Natural killer cell (primary cell): Measurements from ENCODE around the gene ZMYND12. TPM values are rescaled to one million over a fixed set of nuclear protein-coding genes. Genes with fewer than 3 reads are reported as not detected.

Experiments used
- ATAC-seq, 3 donors: fragments of 150-1000 bp in 2 of 3; fragments of 200-7000 bp in 1 of 3; cut with Tn5 transposase; 1 replicate in 1 of 3; 2 replicates in 2 of 3; pipeline ENCODE4 v1.10.0; 2021; ENCODE audit warnings: mild to moderate bottlenecking in 2 of 3, moderate library complexity in 2 of 3
- DNase-seq, 2 donors: peaks; one replicate each; pipeline versions ENCODE4 v3.0.0 to v3.0.0-alpha.2; 2013 to 2021; ENCODE audit warnings: mixed read lengths in 1 of 2
- H3K27ac ChIP-seq: one replicate; pipeline ENCODE4 v1.5.1; 2013; ENCODE audit warnings: mild to moderate bottlenecking, low read length
- H3K27me3 ChIP-seq: one replicate; pipeline ENCODE4 v1.6.1; 2013; ENCODE audit warnings: low read length; ENCODE audit not compliant: control insufficient read depth, insufficient read depth
- H3K36me3 ChIP-seq: one replicate; pipeline ENCODE4 v1.6.1; 2013; ENCODE audit warnings: low read length; ENCODE audit not compliant: control insufficient read depth, insufficient read depth
- H3K4me1 ChIP-seq: one replicate; pipeline ENCODE4 v1.6.1; 2013; ENCODE audit warnings: low read length; ENCODE audit not compliant: control insufficient read depth, insufficient read depth
- H3K4me3 ChIP-seq: one replicate; pipeline ENCODE4 v1.5.1; 2013; ENCODE audit warnings: low read length
- H3K9me3 ChIP-seq: one replicate; pipeline ENCODE4 v1.6.1; 2013; ENCODE audit warnings: low read length; ENCODE audit not compliant: control insufficient read depth, insufficient read depth
- H3K27ac Mint-ChIP-seq, 2 donors: one replicate each; pipeline ENCODE4 v1.8.0; 2022; ENCODE audit warnings: mild to moderate bottlenecking in 2 of 2, mixed read lengths in 2 of 2, moderate library complexity in 1 of 2
- H3K27me3 Mint-ChIP-seq, 2 donors: one replicate each; pipeline ENCODE4 v1.8.0; 2022; ENCODE audit warnings: low read depth in 2 of 2, mixed read lengths in 2 of 2
- H3K36me3 Mint-ChIP-seq: one replicate; pipeline ENCODE4 v1.8.0; 2022; ENCODE audit warnings: mixed read lengths
- H3K4me1 Mint-ChIP-seq, 2 donors: one replicate each; pipeline ENCODE4 v1.8.0; 2022; ENCODE audit warnings: mixed read lengths in 2 of 2
- H3K4me3 Mint-ChIP-seq: one replicate; pipeline ENCODE4 v1.8.0; 2022; ENCODE audit warnings: mild to moderate bottlenecking, moderate library complexity, mixed read lengths
- H3K9me3 Mint-ChIP-seq, 2 donors: one replicate each; pipeline ENCODE4 v1.8.0; 2022; ENCODE audit warnings: mixed read lengths in 2 of 2
- WGBS: methylation state at CpG from one replicate; pipeline ENCODE4 v1.1.7; 2013; ENCODE audit warnings: missing lambda C conversion rate; ENCODE audit not compliant: insufficient coverage; 5-methylcytosine and 5-hydroxymethylcytosine counted together
- intact Hi-C: fragments of 100-400 bp; cut with micrococcal nuclease; formaldehyde crosslinking; loops from one replicate; pipeline ENCODE4 v1.14.2; 2022
- total RNA-seq, 4 donors: library from RNA; stranded (reverse); fragments of 120-200 nt in 1 of 4; gene quantifications; one replicate each; pipeline versions ENCODE4 v1.2.3 to v1.2.4, GENCODE V29; 2013 to 2022
- TF ChIP-seq, protein P1 (sequence below): fragments of 200-600 bp; IDR thresholded peaks from one replicate; pipeline ENCODE4 v1.8.0; 2022; ENCODE audit warnings: antibody characterized with exemption

Gene ZMYND12
- total RNA-seq, 3 donors from 2014 or later (not counting 1 experiment from before 2014, with no cell fraction given): 0.47 to 1.1 (median 0.97) TPM

DNA sequence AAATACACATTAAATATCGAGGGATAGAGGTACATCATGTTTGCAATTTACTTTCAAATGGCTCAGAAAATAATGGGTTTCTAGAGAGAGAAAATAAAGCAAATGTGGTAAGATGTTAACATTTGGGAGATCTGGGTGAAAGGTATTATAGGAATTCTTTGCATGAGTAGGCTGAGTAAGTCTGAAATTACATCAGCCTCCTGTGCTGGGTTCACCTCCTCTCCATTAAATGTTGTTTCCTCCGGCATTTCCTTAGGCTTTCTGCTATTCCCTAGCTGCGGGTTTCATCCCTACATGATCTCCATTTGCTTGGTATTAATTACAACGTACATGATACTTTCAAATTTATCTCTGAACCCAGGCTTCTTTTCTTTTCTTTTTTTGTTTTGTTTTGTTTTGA lies 31.6 kb downstream of the ZMYND12 start:
- ATAC-seq: no peak
- Mint-ChIP-seq H3K4me3 (no peak overlapping the region), H3K9me3 (no peaks in the 10 kb centered on the region), H3K27ac (no peak overlapping the region), H3K27me3 (peaks cover 10 to 32% of the 10 kb centered on the region in 2 donors), H3K4me1 (peaks cover 5% of the 10 kb centered on the region in 2 donors), H3K36me3 (no peaks in the 10 kb centered on the region)
- H3K36me3 ChIP-seq: no peaks in the 10 kb centered on the region
- DNase-seq: no peak
- TF ChIP-seq, protein P1, sequence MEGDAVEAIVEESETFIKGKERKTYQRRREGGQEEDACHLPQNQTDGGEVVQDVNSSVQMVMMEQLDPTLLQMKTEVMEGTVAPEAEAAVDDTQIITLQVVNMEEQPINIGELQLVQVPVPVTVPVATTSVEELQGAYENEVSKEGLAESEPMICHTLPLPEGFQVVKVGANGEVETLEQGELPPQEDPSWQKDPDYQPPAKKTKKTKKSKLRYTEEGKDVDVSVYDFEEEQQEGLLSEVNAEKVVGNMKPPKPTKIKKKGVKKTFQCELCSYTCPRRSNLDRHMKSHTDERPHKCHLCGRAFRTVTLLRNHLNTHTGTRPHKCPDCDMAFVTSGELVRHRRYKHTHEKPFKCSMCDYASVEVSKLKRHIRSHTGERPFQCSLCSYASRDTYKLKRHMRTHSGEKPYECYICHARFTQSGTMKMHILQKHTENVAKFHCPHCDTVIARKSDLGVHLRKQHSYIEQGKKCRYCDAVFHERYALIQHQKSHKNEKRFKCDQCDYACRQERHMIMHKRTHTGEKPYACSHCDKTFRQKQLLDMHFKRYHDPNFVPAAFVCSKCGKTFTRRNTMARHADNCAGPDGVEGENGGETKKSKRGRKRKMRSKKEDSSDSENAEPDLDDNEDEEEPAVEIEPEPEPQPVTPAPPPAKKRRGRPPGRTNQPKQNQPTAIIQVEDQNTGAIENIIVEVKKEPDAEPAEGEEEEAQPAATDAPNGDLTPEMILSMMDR: no peak
- no peaks in the 10 kb centered on the region for H3K9me3 ChIP-seq
- intact Hi-C loops: no loop called here
- peaks cover 4% of the 10 kb centered on the region for H3K4me1 ChIP-seq
- H3K4me3 ChIP-seq: no peak overlapping the region
- no peak overlapping the region for H3K27ac ChIP-seq
- 89% methylated on average over 4 of the region's 4 CpGs for WGBS
- no peaks in the 10 kb centered on the region for H3K27me3 ChIP-seq

GRCh38 chr1:42423681-42424080 lies 32.1 kb downstream of the ZMYND12 start:
- WGBS: 91% methylated on average over 3 of the region's 3 CpGs
- ATAC-seq (no peak), DNase-seq (no peak)
- Mint-ChIP-seq H3K4me3 (no peak overlapping the region), H3K36me3 (no peaks in the 10 kb centered on the region), H3K27ac (no peak overlapping the region), H3K9me3 (no peaks in the 10 kb centered on the region), H3K27me3 (peaks cover 10 to 32% of the 10 kb centered on the region in 2 donors), H3K4me1 (peaks cover 5% of the 10 kb centered on the region in 2 donors)
- Histone ChIP-seq H3K27ac (no peak overlapping the region), H3K4me3 (no peak overlapping the region), H3K9me3 (no peaks in the 10 kb centered on the region), H3K4me1 (peaks cover 4% of the 10 kb centered on the region), H3K36me3 (no peaks in the 10 kb centered on the region), H3K27me3 (no peaks in the 10 kb centered on the region)
- intact Hi-C loops: no loop called here
- TF ChIP-seq, protein P1: no peak

- H3K27me3 Mint-ChIP-seq: peaks cover 10 to 32% of the 10 kb centered on the region in 2 donors
- 92% methylated on average over 9 of the region's 9 CpGs for WGBS
- TF ChIP-seq, protein P1: no peak
- no peaks in the 10 kb centered on the region for H3K36me3 Mint-ChIP-seq
- ATAC-seq (no peak), DNase-seq (no peak)
- intact Hi-C loops: no loop called here
- no peak overlapping the region for H3K27ac ChIP-seq
- H3K27me3 ChIP-seq: no peaks in the 10 kb centered on the region
- no peak overlapping the region for H3K4me3 ChIP-seq
- H3K9me3 Mint-ChIP-seq: no peaks in the 10 kb centered on the region
- peaks cover 4% of the 10 kb centered on the region for H3K4me1 ChIP-seq
- peaks cover 5% of the 10 kb centered on the region in 2 donors for H3K4me1 Mint-ChIP-seq
- no peaks in the 10 kb centered on the region for H3K36me3 ChIP-seq
- no peak overlapping the region for H3K27ac Mint-ChIP-seq
- H3K4me3 Mint-ChIP-seq: no peak overlapping the region
- H3K9me3 ChIP-seq: no peaks in the 10 kb centered on the region
These were observed 33.1 kb downstream of the ZMYND12 start for GRCh38 chr1:42422737-42423136.

DNA sequence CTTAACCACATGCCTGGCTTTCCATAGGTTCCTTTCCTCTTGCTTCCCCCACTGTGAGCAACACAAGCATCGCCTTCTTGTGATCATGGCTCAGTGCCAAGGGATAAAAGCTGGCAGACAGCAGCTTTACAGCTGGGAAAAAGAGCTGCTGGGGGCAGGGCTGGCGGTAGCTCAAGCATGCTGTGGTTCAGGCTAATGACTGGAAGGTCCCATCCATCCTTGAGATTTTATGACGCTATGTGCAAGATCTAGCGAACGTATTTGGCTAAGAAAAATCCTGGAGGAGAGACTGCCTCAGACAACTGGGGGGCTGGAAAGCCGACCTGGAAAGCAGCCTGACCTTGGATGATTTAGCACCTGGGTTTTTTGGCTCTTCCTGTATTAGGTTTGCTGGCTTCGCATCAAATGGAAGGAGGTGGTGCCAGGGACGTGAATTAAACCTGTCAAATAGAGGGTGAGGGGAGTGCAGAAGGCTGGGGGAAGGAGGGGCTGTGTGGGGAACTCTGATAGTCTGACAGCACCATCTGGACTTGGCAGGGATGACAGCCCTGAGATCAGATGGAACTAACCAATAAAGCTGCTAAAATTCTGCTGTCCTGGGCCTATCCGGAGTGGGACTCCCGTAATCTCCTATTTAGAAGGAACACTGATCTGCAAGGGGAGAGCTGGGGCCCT lies 34.8 kb downstream of the ZMYND12 start:
- DNase-seq (no peak), ATAC-seq (no peak)
- Mint-ChIP-seq H3K4me1 (peaks cover 5% of the 10 kb centered on the region in 2 donors), H3K27ac (no peak overlapping the region), H3K9me3 (no peaks in the 10 kb centered on the region), H3K4me3 (no peak overlapping the region), H3K36me3 (no peaks in the 10 kb centered on the region), H3K27me3 (peaks cover 10 to 32% of the 10 kb centered on the region in 2 donors)
- no peaks in the 10 kb centered on the region for H3K36me3 ChIP-seq
- H3K9me3 ChIP-seq: no peaks in the 10 kb centered on the region
- H3K4me3 ChIP-seq: no peak overlapping the region
- TF ChIP-seq, protein P1: no peak
- intact Hi-C loops: no loop called here
- 51% methylated on average over 10 of the region's 10 CpGs for WGBS
- H3K27me3 ChIP-seq: no peaks in the 10 kb centered on the region
- no peak overlapping the region for H3K27ac ChIP-seq
- H3K4me1 ChIP-seq: peaks cover 4% of the 10 kb centered on the region
